GM18499 (cell line): Measurements from ENCODE around the gene ATAT1.
"Not testable (repeated sequence)": the region's sequence is repeated elsewhere in the genome, so short reads cannot be mapped to it uniquely, and the experiment has no call there.

Source experiments
- ATAC-seq: cut with Tn5 transposase; IDR thresholded peaks from one replicate; pipeline ENCODE4 v1.9.1; 2021; ENCODE audit warnings: moderate number of reproducible peaks; ENCODE audit not compliant: insufficient read depth, unreplicated experiment

The ATAT1 gene

GRCh38 chr6:30646450-30647241 is 20.0 kb downstream of the ATAT1 start, which contains the start of gene C6orf136:
C6orf136 (plus strand) TSS chr6:30647133; CDS start chr6:30647232, 99 bp downstream.
- no peak for ATAC-seq

- ATAC-seq, result no peak
These were observed 20.8 kb downstream of the ATAT1 start for GRCh38 chr6:30647242-30648116.

GRCh38 chr6:30651143-30651542 is 24.5 kb downstream of the ATAT1 start:
- no peak for ATAC-seq

GRCh38 chr6:30654798-30655742 is 28.4 kb downstream of the ATAT1 start:
- no peak for ATAC-seq

- no peak for ATAC-seq
These were observed 29.0 kb downstream of the ATAT1 start for GRCh38 chr6:30655743-30656094.

GRCh38 chr6:30656513-30656912 is 29.8 kb downstream of the ATAT1 start:
- no peak for ATAC-seq

- ATAC-seq, result no peak
These were observed 30.8 kb downstream of the ATAT1 start for GRCh38 chr6:30657454-30657853.

GRCh38 chr6:30657922-30658321 is 31.2 kb downstream of the ATAT1 start:
- not testable (repeated sequence) for ATAC-seq

- ATAC-seq, result no peak
These were observed 38.5 kb downstream of the ATAT1 start for GRCh38 chr6:30664994-30665767.

GRCh38 chr6:30666300-30666699 is 39.6 kb downstream of the ATAT1 start:
- not testable (repeated sequence) for ATAC-seq

GRCh38 chr6:30670760-30671527 is 44.3 kb downstream of the ATAT1 start:
- no peak for ATAC-seq

- peak; percentile 47 for ATAC-seq
These were observed 46.0 kb downstream of the ATAT1 start, which contains the start of gene DHX16 for GRCh38 chr6:30672445-30673253. DHX16 (minus strand) TSS chr6:30673006; CDS start chr6:30672841, 165 bp downstream.

GRCh38 chr6:30676660-30677285 is 50.1 kb downstream of the ATAT1 start:
- ATAC-seq, result no peak

GRCh38 chr6:30678964-30679726 is 52.5 kb downstream of the ATAT1 start:
- no peak for ATAC-seq

- ATAC-seq, result no peak
These were observed 53.3 kb downstream of the ATAT1 start for GRCh38 chr6:30679765-30680535.

- no peak for ATAC-seq
These were observed 55.1 kb downstream of the ATAT1 start for GRCh38 chr6:30681766-30682142.
